PFSK-1 (cell line): ENCODE results near the gene POP4.

ENCODE experiments used
- FOXP2 ChIP-seq: optimal IDR thresholded peaks from 2 replicates; pipeline ENCODE3; 2011; ENCODE audit warnings: borderline replicate concordance, control low read depth, inconsistent platforms; ENCODE audit not compliant: insufficient read depth; ENCODE audit errors: extremely low read length, extremely low read depth
- POLR2AphosphoS5 ChIP-seq: IDR thresholded peaks from 2 replicates; pipeline ENCODE4 v1.6.1; 2012; ENCODE audit warnings: low read depth, mild to moderate bottlenecking, control low read depth, low read length, moderate library complexity
- SIN3A ChIP-seq: IDR thresholded peaks from 2 replicates; pipeline ENCODE4 v1.6.1; 2012; ENCODE audit warnings: mild to moderate bottlenecking, low read length, moderate library complexity, borderline replicate concordance; ENCODE audit not compliant: insufficient read depth
- TAF1 ChIP-seq: IDR thresholded peaks from 2 replicates; pipeline ENCODE4 v1.6.1; 2012; ENCODE audit warnings: low read length, control low read depth, borderline replicate concordance; ENCODE audit not compliant: insufficient read depth
- TF ChIP-seq, protein P1 (sequence below), 2 experiments: IDR thresholded peaks; 2 replicates each; pipeline versions ENCODE4 v1.6.1 to v1.8.0; 2011 to 2012; ENCODE audit warnings: low read depth in 2 of 2, low read length in 2 of 2, control low read depth in 1 of 2, inconsistent platforms in 1 of 2, mild to moderate bottlenecking in 1 of 2, moderate library complexity in 1 of 2; ENCODE audit not compliant: insufficient read depth in 1 of 2

Gene POP4

DNA sequence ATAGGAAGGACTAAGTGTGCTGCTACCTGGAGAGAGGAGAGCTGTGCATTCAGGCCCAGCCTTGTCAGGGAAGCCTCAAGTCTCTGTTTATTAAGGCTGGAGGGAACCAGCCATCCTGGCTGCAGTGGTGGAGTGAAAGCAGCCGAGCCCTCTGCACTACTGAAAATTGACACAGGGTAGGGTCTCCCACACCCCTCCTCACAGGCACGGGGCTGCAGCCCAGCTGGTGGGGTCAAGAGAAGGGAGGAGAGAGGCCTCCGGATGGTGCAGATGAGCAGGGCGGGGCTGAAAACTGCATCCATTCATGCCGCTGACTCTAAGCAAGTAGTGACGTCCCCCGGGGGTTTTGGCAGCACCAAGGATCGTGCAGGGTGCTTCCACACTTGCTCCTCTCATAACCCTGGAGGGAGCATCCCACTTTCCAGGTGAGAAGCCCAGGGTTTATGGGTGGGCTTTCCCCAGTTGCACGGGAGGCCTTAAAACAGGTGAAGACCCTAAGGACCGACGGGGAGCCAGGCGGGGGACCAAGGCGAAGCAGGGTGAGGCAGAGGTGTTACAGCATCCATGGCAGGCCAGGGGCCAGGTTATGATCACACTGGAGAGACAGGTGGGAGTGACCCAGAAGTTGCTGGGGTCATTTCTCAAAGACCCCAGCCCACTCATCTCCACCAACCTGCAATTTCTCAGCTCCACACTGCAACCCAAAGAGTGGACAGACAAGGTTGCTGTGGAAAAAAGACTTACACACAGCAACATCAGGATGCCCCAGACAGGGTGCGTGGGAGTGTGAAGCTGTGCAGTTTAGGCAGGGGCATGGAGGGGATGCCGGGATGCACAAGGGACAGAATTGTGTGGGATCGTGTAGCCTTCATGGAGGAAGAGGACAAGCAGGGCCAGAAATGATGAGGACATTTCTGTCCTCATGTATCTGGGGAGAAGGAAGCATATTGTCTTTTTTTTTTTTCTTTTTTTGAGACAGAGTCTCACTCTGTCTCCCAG, 43.5 kb upstream of the POP4 start:
- TF ChIP-seq POLR2AphosphoS5 (no peak), SIN3A (no peak), FOXP2 (no peak), TAF1 (no peak)
- TF ChIP-seq, protein P1, sequence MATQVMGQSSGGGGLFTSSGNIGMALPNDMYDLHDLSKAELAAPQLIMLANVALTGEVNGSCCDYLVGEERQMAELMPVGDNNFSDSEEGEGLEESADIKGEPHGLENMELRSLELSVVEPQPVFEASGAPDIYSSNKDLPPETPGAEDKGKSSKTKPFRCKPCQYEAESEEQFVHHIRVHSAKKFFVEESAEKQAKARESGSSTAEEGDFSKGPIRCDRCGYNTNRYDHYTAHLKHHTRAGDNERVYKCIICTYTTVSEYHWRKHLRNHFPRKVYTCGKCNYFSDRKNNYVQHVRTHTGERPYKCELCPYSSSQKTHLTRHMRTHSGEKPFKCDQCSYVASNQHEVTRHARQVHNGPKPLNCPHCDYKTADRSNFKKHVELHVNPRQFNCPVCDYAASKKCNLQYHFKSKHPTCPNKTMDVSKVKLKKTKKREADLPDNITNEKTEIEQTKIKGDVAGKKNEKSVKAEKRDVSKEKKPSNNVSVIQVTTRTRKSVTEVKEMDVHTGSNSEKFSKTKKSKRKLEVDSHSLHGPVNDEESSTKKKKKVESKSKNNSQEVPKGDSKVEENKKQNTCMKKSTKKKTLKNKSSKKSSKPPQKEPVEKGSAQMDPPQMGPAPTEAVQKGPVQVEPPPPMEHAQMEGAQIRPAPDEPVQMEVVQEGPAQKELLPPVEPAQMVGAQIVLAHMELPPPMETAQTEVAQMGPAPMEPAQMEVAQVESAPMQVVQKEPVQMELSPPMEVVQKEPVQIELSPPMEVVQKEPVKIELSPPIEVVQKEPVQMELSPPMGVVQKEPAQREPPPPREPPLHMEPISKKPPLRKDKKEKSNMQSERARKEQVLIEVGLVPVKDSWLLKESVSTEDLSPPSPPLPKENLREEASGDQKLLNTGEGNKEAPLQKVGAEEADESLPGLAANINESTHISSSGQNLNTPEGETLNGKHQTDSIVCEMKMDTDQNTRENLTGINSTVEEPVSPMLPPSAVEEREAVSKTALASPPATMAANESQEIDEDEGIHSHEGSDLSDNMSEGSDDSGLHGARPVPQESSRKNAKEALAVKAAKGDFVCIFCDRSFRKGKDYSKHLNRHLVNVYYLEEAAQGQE (IDR thresholded peaks at IDR 0.05; ENCODE audit: insufficient read depth in 1 of 2, low read depth in 2 of 2, low read length in 2 of 2), result no peak

GRCh38 chr19:29563486-29564101, 42.5 kb upstream of the POP4 start:
- no peak for TF ChIP-seq FOXP2
- no peak for TF ChIP-seq SIN3A
- no peak for TF ChIP-seq POLR2AphosphoS5
- TF ChIP-seq TAF1, result no peak
- TF ChIP-seq, protein P1 (IDR thresholded peaks at IDR 0.05; ENCODE audit: insufficient read depth in 1 of 2, low read depth in 2 of 2, low read length in 2 of 2), result no peak

DNA sequence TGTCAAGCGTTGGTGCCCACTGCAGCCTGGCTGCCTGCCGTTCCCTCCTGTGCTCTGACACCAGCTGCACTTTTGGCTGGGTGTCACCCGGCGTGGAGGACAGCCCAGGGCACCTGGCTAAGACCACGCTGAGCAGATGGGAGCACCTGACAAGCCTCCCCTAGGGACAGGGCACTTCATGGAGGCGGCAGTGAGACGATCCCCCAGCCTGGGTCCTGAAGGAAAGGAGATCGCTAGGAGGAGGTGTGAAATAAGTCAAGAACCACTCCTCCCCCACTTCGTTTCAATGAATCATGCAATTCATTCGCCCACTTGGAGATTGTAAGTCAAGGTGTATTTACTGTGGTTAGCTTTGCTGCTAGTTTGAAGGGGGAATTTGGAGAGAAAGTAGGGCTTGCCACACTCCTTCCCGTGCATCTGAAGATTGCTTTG, 41.5 kb upstream of the POP4 start:
- TF ChIP-seq SIN3A (no peak), FOXP2 (no peak), TAF1 (no peak), POLR2AphosphoS5 (no peak)
- TF ChIP-seq, protein P1 (IDR thresholded peaks at IDR 0.05; ENCODE audit: insufficient read depth in 1 of 2, low read depth in 2 of 2, low read length in 2 of 2), result no peak

- TF ChIP-seq FOXP2 (no peak), TAF1 (no peak), POLR2AphosphoS5 (no peak), SIN3A (no peak)
Observed at GRCh38 chr19:29565171-29565570, 40.9 kb upstream of the POP4 start.

GRCh38 chr19:29566496-29567054, 39.5 kb upstream of the POP4 start:
- TF ChIP-seq SIN3A, result no peak
- TF ChIP-seq FOXP2, result no peak
- TF ChIP-seq POLR2AphosphoS5, result no peak
- TF ChIP-seq, protein P1 (IDR thresholded peaks at IDR 0.05; ENCODE audit: insufficient read depth in 1 of 2, low read depth in 2 of 2, low read length in 2 of 2), result no peak
- no peak for TF ChIP-seq TAF1
